Testis (tissue), 3 donors: Measurements from ENCODE around the gene CA12. TPM values are rescaled to one million over a fixed set of nuclear protein-coding genes. Genes with fewer than 3 reads are reported as not detected.

Experiments used
- DNase-seq: peaks from one replicate; pipeline ENCODE4 v3.0.0-alpha.2; 2019
- H3K27ac ChIP-seq, 2 donors: fragments of 200-600 bp; sonication (generic); one replicate each; pipeline ENCODE4 v1.5.1; 2019
- H3K27me3 ChIP-seq: fragments of 200-600 bp; sonication (generic); one replicate; pipeline ENCODE4 v1.5.1; 2019
- H3K36me3 ChIP-seq: fragments of 200-600 bp; sonication (generic); one replicate; pipeline ENCODE4 v1.5.1; 2017; ENCODE audit warnings: low read depth; ENCODE audit errors: missing control alignments
- H3K4me1 ChIP-seq: fragments of 200-600 bp; sonication (generic); one replicate; pipeline ENCODE4 v1.5.1; 2019
- H3K4me3 ChIP-seq, 2 donors: fragments of 200-600 bp; sonication (generic); one replicate each; pipeline ENCODE4 v1.5.1; 2017 to 2019
- H3K9me3 ChIP-seq: fragments of 200-600 bp; sonication (generic); one replicate; pipeline ENCODE4 v1.5.1; 2017
- CTCF ChIP-seq, 3 experiments: fragments of 450-650 bp in 2 of 3; fragments of 200-600 bp in 1 of 3; sonication (generic) in 1 of 3; IDR thresholded peaks; one replicate each; pipeline ENCODE4 v1.5.1; 2016 to 2019; ENCODE audit warnings: antibody characterized with exemption in 3 of 3, mild to moderate bottlenecking in 2 of 3, moderate library complexity in 1 of 3
- POLR2A ChIP-seq: fragments of 450-650 bp; IDR thresholded peaks from one replicate; pipeline ENCODE4 v1.6.1; 2017; ENCODE audit warnings: antibody characterized with exemption, mild to moderate bottlenecking, moderate library complexity
- WGBS, 2 donors: methylation state at CpG; one replicate each; pipeline ENCODE4 v1.1.5; 2018; 5-methylcytosine and 5-hydroxymethylcytosine counted together
- intact Hi-C: fragments of 100-400 bp; cut with DNase I; formaldehyde crosslinking; loops from one replicate; pipeline ENCODE4 v1.15.1; 2023; ENCODE audit warnings: low total_unique reads
- polyA plus RNA-seq: library from polyadenylated mRNA; stranded (reverse); fragments of 350-450 nt; fragmentation: Illumina TruSeq; extraction: RNeasy Lipid Tissue Mini Kit (QIAGEN cat#74804); gene quantifications from one replicate; pipeline ENCODE4 v1.2.3, GENCODE V29; 2014; ENCODE audit warnings: low read depth, low replicate concordance; ENCODE audit not compliant: insufficient read depth
- total RNA-seq, 2 donors: library from RNA; depleted of rRNA; stranded (reverse); fragments of >200 nt; gene quantifications; one replicate each; pipeline ENCODE4 v1.2.3, GENCODE V29; 2016

CA12 gene
- total and polyA plus RNA-seq, 3 donors from 2014 or later: 0.55 to 8.0 (median 0.68) TPM

- WGBS, 2 donors: 88 to 96% methylated on average over 7 of the region's 7 CpGs
- no peak for TF ChIP-seq CTCF (IDR thresholded peaks at IDR 0.05)
- TF ChIP-seq POLR2A: no peak
- Histone ChIP-seq H3K4me1 (no peaks in the 10 kb centered on the region), H3K27ac (no peak overlapping the region), H3K4me3 (no peak overlapping the region), H3K9me3 (no peaks in the 10 kb centered on the region), H3K36me3 (no peaks in the 10 kb centered on the region), H3K27me3 (no peaks in the 10 kb centered on the region)
- intact Hi-C loops: no loop called here
- DNase-seq: no peak
These were observed 33.0 kb upstream of the CA12 start for GRCh38 chr15:63414474-63415120.

GRCh38 chr15:63412551-63412950 is 30.9 kb upstream of the CA12 start:
- TF ChIP-seq CTCF (IDR thresholded peaks at IDR 0.05) (no peak), POLR2A (no peak)

GRCh38 chr15:63411866-63412265 is 30.2 kb upstream of the CA12 start:
- no peak for DNase-seq

More at GRCh38 chr15:63412551-63412950, 30.9 kb upstream of the CA12 start:
- no peaks in the 10 kb centered on the region for H3K27me3 ChIP-seq
- H3K27ac ChIP-seq: no peak overlapping the region
- DNase-seq: no peak
- H3K4me3 ChIP-seq: no peak overlapping the region
- no peaks in the 10 kb centered on the region for H3K36me3 ChIP-seq
- WGBS, 2 donors: 92% methylated on average over 7 of the region's 7 CpGs
- H3K9me3 ChIP-seq: no peaks in the 10 kb centered on the region
- intact Hi-C loops: no loop called here
- H3K4me1 ChIP-seq: no peaks in the 10 kb centered on the region

GRCh38 chr15:63409179-63409578 is 27.5 kb upstream of the CA12 start:
- TF ChIP-seq POLR2A (no peak), CTCF (IDR thresholded peaks at IDR 0.05) (no peak)
- no peak overlapping the region for H3K27ac ChIP-seq
- H3K4me1 ChIP-seq: no peaks in the 10 kb centered on the region
- no peak for DNase-seq
- intact Hi-C loops: no loop called here
- no peaks in the 10 kb centered on the region for H3K9me3 ChIP-seq
- no peaks in the 10 kb centered on the region for H3K36me3 ChIP-seq
- no peak overlapping the region for H3K4me3 ChIP-seq
- WGBS, 2 donors: 95 to 96% methylated on average over 5 of the region's 5 CpGs
- no peaks in the 10 kb centered on the region for H3K27me3 ChIP-seq

More at GRCh38 chr15:63411866-63412265, 30.2 kb upstream of the CA12 start:
- intact Hi-C loops: no loop called here
- no peaks in the 10 kb centered on the region for H3K4me1 ChIP-seq
- no peak overlapping the region for H3K4me3 ChIP-seq
- TF ChIP-seq CTCF (IDR thresholded peaks at IDR 0.05) (no peak), POLR2A (no peak)
- H3K36me3 ChIP-seq: no peaks in the 10 kb centered on the region
- WGBS, 2 donors: 53 to 81% methylated on average over 4 of the region's 4 CpGs
- H3K27ac ChIP-seq: no peak overlapping the region
- no peaks in the 10 kb centered on the region for H3K27me3 ChIP-seq
- H3K9me3 ChIP-seq: no peaks in the 10 kb centered on the region

GRCh38 chr15:63408524-63408923 is 26.9 kb upstream of the CA12 start:
- TF ChIP-seq CTCF (IDR thresholded peaks at IDR 0.05) (no peak), POLR2A (no peak)
- H3K4me3 ChIP-seq: no peak overlapping the region
- H3K36me3 ChIP-seq: no peaks in the 10 kb centered on the region
- H3K9me3 ChIP-seq: no peaks in the 10 kb centered on the region
- WGBS, 2 donors: 67 to 79% methylated on average over 2 of the region's 2 CpGs
- H3K4me1 ChIP-seq: no peaks in the 10 kb centered on the region
- intact Hi-C loops: no loop called here
- H3K27ac ChIP-seq: no peak overlapping the region
- no peak for DNase-seq
- H3K27me3 ChIP-seq: no peaks in the 10 kb centered on the region
